Natural killer cell (primary cell): ENCODE results near the gene TAS2R40. TPM values are rescaled to one million over a fixed set of nuclear protein-coding genes. Genes with fewer than 3 reads are reported as not detected.
A peak's percentile ranks its signal among the peaks of the same experiment; 100 is the strongest.
"Not testable (repeated sequence)": the region's sequence is repeated elsewhere in the genome, so short reads cannot be mapped to it uniquely, and the experiment has no call there.

ENCODE experiments used
- ATAC-seq, 3 donors: fragments of 150-1000 bp in 2 of 3; fragments of 200-7000 bp in 1 of 3; cut with Tn5 transposase; 1 replicate in 1 of 3; 2 replicates in 2 of 3; pipeline ENCODE4 v1.10.0; 2021; ENCODE audit warnings: mild to moderate bottlenecking in 2 of 3, moderate library complexity in 2 of 3
- DNase-seq, 2 donors: peaks; one replicate each; pipeline versions ENCODE4 v3.0.0 to v3.0.0-alpha.2; 2013 to 2021; ENCODE audit warnings: mixed read lengths in 1 of 2
- H3K27ac ChIP-seq: one replicate; pipeline ENCODE4 v1.5.1; 2013; ENCODE audit warnings: mild to moderate bottlenecking, low read length
- H3K27me3 ChIP-seq: one replicate; pipeline ENCODE4 v1.6.1; 2013; ENCODE audit warnings: low read length; ENCODE audit not compliant: control insufficient read depth, insufficient read depth
- H3K36me3 ChIP-seq: one replicate; pipeline ENCODE4 v1.6.1; 2013; ENCODE audit warnings: low read length; ENCODE audit not compliant: control insufficient read depth, insufficient read depth
- H3K4me1 ChIP-seq: one replicate; pipeline ENCODE4 v1.6.1; 2013; ENCODE audit warnings: low read length; ENCODE audit not compliant: control insufficient read depth, insufficient read depth
- H3K4me3 ChIP-seq: one replicate; pipeline ENCODE4 v1.5.1; 2013; ENCODE audit warnings: low read length
- H3K9me3 ChIP-seq: one replicate; pipeline ENCODE4 v1.6.1; 2013; ENCODE audit warnings: low read length; ENCODE audit not compliant: control insufficient read depth, insufficient read depth
- H3K27ac Mint-ChIP-seq, 2 donors: one replicate each; pipeline ENCODE4 v1.8.0; 2022; ENCODE audit warnings: mild to moderate bottlenecking in 2 of 2, mixed read lengths in 2 of 2, moderate library complexity in 1 of 2
- H3K27me3 Mint-ChIP-seq, 2 donors: one replicate each; pipeline ENCODE4 v1.8.0; 2022; ENCODE audit warnings: low read depth in 2 of 2, mixed read lengths in 2 of 2
- H3K36me3 Mint-ChIP-seq: one replicate; pipeline ENCODE4 v1.8.0; 2022; ENCODE audit warnings: mixed read lengths
- H3K4me1 Mint-ChIP-seq, 2 donors: one replicate each; pipeline ENCODE4 v1.8.0; 2022; ENCODE audit warnings: mixed read lengths in 2 of 2
- H3K4me3 Mint-ChIP-seq: one replicate; pipeline ENCODE4 v1.8.0; 2022; ENCODE audit warnings: mild to moderate bottlenecking, moderate library complexity, mixed read lengths
- H3K9me3 Mint-ChIP-seq, 2 donors: one replicate each; pipeline ENCODE4 v1.8.0; 2022; ENCODE audit warnings: mixed read lengths in 2 of 2
- WGBS: methylation state at CpG from one replicate; pipeline ENCODE4 v1.1.7; 2013; ENCODE audit warnings: missing lambda C conversion rate; ENCODE audit not compliant: insufficient coverage; 5-methylcytosine and 5-hydroxymethylcytosine counted together
- intact Hi-C: fragments of 100-400 bp; cut with micrococcal nuclease; formaldehyde crosslinking; loops from one replicate; pipeline ENCODE4 v1.14.2; 2022
- total RNA-seq, 4 donors: library from RNA; stranded (reverse); fragments of 120-200 nt in 1 of 4; gene quantifications; one replicate each; pipeline versions ENCODE4 v1.2.3 to v1.2.4, GENCODE V29; 2013 to 2022
- TF ChIP-seq, protein P1 (sequence below): fragments of 200-600 bp; IDR thresholded peaks from one replicate; pipeline ENCODE4 v1.8.0; 2022; ENCODE audit warnings: antibody characterized with exemption

TAS2R40 gene
- total RNA-seq, 3 donors from 2014 or later (not counting 1 experiment from before 2014, with no cell fraction given): not detected

DNA sequence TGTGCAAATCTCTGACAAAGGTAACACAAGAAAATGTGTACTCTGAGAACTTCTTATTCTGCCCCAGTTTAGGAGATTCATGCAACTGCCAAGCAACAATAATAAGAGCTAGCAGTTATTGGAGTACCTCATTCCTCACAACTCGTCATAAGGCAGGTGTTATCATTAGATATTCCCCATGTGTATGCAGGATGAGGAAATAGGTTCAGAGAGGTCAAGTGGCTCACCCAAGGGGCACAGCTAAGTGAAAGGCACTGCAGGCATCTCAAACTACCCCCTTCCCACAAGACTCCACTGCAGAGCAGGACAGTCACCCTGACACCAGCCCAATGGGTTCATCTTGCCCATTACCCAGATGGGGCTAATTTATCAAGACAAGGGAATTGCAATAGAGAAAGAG is 40.1 kb downstream of the TAS2R40 start:
- intact Hi-C loops: no loop called here
- WGBS: 100% methylated on average over 1 of the region's 1 CpG
- Histone ChIP-seq H3K4me1 (peaks cover 18% of the 10 kb centered on the region), H3K36me3 (peaks cover 11% of the 10 kb centered on the region), H3K27me3 (no peaks in the 10 kb centered on the region), H3K4me3 (no peak overlapping the region), H3K27ac (no peak overlapping the region), H3K9me3 (no peaks in the 10 kb centered on the region)
- H3K9me3 Mint-ChIP-seq: no peaks in the 10 kb centered on the region
- DNase-seq: no peak
- no peaks in the 10 kb centered on the region for H3K36me3 Mint-ChIP-seq
- peak overlapping the region; percentile 74 for H3K4me3 Mint-ChIP-seq
- no peaks in the 10 kb centered on the region for H3K27me3 Mint-ChIP-seq
- TF ChIP-seq, protein P1, sequence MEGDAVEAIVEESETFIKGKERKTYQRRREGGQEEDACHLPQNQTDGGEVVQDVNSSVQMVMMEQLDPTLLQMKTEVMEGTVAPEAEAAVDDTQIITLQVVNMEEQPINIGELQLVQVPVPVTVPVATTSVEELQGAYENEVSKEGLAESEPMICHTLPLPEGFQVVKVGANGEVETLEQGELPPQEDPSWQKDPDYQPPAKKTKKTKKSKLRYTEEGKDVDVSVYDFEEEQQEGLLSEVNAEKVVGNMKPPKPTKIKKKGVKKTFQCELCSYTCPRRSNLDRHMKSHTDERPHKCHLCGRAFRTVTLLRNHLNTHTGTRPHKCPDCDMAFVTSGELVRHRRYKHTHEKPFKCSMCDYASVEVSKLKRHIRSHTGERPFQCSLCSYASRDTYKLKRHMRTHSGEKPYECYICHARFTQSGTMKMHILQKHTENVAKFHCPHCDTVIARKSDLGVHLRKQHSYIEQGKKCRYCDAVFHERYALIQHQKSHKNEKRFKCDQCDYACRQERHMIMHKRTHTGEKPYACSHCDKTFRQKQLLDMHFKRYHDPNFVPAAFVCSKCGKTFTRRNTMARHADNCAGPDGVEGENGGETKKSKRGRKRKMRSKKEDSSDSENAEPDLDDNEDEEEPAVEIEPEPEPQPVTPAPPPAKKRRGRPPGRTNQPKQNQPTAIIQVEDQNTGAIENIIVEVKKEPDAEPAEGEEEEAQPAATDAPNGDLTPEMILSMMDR: no peak
- peak overlapping the region; percentile 7 to 22 for H3K27ac Mint-ChIP-seq
- H3K4me1 Mint-ChIP-seq: peaks cover 29 to 34% of the 10 kb centered on the region in 2 donors
- ATAC-seq: no peak

DNA sequence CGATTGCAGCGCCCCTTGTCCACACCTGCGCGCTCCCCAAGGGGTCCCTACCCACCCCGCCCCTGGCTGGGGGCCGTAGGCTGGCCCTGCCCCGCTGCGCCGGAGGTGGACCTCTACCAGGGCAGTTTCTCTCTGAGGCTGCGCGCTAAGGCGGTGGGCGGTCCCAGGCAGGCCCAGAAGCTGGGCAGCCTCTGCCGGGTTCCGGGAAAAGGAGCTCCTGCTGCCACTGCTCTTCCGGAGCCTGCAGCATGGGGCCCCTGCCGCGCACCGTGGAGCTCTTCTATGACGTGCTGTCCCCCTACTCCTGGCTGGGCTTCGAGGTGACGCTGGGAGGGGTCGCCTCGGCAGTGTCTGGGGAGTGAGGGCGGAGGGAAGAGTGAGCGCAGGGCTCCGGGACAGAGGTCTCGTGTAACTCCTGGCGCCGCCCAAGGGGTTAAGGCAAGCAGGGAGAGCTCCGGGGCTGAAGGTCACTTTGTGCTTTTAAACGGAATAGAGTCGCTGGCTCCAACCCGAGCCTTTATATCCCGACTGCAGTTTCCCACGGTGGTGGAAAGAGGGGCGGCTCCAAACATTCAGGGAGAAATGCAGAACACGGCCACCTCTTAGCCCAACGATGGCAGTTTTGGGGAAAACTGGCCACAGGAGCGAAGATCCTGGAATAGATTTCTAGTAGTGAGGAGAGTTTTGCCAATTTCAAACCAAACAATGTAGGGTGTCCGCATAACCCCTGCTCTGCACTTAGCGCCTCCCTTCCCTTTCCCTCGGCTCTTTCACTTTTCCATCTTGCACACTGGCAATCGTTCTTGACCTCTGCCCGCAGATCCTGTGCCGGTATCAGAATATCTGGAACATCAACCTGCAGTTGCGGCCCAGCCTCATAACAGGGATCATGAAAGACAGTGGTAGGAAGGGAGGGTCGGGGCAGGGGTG is 41.7 kb downstream of the TAS2R40 start, which contains the start of gene GSTK1:
GSTK1 (plus strand) TSS at position 176 of the 930 bp plus-strand sequence; CDS start at position 249, 73 bp downstream.
- no peaks in the 10 kb centered on the region for H3K27me3 Mint-ChIP-seq
- no peaks in the 10 kb centered on the region for H3K9me3 Mint-ChIP-seq
- Histone ChIP-seq H3K4me3 (peak within 1 kb of the TSS; percentile 95), H3K36me3 (peaks cover 26% of the 10 kb centered on the region), H3K9me3 (no peaks in the 10 kb centered on the region), H3K4me1 (peaks cover 18% of the 10 kb centered on the region), H3K27ac (peak within 1 kb of the TSS; percentile 71), H3K27me3 (no peaks in the 10 kb centered on the region)
- WGBS: under 1% methylated on average over 47 of the region's 48 CpGs
- TF ChIP-seq, protein P1: no peak
- intact Hi-C loops: no loop called here
- ATAC-seq: peak; percentile 97 to 99 (median 98)
- no peaks in the 10 kb centered on the region for H3K36me3 Mint-ChIP-seq
- H3K4me3 Mint-ChIP-seq: peak within 1 kb of the TSS; percentile 95
- H3K4me1 Mint-ChIP-seq: peaks cover 29 to 34% of the 10 kb centered on the region in 2 donors
- DNase-seq: peak; percentile 64 to 85
- peak within 1 kb of the TSS; percentile 74 to 93 for H3K27ac Mint-ChIP-seq

DNA sequence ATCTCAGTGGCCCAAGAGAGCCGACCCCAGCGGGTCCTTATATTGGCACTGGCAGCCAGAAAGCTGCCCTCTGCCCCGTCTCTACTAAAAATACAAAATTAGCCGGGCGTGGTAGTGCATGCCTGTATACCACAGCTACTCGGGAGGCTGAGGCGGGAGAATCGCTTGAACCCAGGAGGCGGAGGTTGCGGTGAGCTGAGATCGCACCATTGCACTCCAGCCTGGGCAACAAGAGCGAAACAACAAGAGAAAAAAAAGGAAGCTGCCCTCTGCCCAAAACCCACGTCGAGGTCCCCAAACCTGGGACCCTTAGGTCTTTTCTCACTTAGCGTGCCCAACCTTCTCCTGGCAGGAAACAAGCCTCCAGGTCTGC is 42.3 kb downstream of the TAS2R40 start:
- Histone ChIP-seq H3K27ac (peak overlapping the region; percentile 71), H3K4me1 (peaks cover 18% of the 10 kb centered on the region), H3K36me3 (peaks cover 32% of the 10 kb centered on the region), H3K4me3 (peak overlapping the region; percentile 95)
- intact Hi-C loops, H3K36me3 Mint-ChIP-seq, ATAC-seq, DNase-seq, H3K9me3 ChIP-seq, H3K9me3 Mint-ChIP-seq, H3K27me3 ChIP-seq, H3K27me3 Mint-ChIP-seq: not testable (repeated sequence)
- WGBS: 52% methylated on average over 15 of the region's 15 CpGs
- peak overlapping the region; percentile 69 to 93 for H3K27ac Mint-ChIP-seq
- peaks cover 24 to 34% of the 10 kb centered on the region in 2 donors for H3K4me1 Mint-ChIP-seq
- peak overlapping the region; percentile 95 for H3K4me3 Mint-ChIP-seq

DNA sequence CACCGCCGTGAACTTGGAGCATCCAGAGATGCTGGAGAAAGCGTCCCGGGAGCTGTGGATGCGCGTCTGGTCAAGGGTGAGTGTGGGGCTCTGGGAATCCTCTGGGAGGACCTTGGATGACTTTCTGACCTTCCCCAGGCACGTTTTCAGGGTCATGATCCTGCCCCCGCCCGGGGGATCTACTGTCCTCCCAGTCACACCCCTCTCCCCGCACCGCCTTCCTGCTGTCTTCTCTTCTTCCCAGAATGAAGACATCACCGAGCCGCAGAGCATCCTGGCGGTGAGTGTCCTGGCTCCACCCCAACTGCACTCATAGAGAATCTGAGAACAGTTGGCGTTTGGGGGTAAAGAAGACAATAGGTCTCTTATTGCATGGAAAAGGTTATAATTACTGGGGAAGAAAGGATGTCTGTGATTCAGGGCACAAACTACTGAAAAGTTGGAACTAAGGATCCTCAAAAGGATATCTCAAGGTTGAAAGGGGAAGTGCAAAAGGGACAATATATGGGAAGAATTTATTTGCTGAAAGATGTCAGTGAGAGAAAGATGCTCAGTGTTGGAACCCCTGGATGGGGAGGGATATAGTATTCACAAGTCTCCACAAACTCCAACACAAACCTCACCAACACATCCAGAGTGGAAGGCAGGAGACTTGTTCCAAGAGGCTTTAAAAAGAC is 43.3 kb downstream of the TAS2R40 start:
- peak overlapping the region; percentile 69 to 93 for H3K27ac Mint-ChIP-seq
- DNase-seq (no peak), ATAC-seq (no peak)
- WGBS: 90% methylated on average over 15 of the region's 15 CpGs
- Histone ChIP-seq H3K9me3 (no peaks in the 10 kb centered on the region), H3K4me1 (peaks cover 18% of the 10 kb centered on the region), H3K36me3 (peaks cover 42% of the 10 kb centered on the region), H3K4me3 (no peak overlapping the region), H3K27ac (no peak overlapping the region), H3K27me3 (no peaks in the 10 kb centered on the region)
- TF ChIP-seq, protein P1: no peak
- peak overlapping the region; percentile 95 for H3K4me3 Mint-ChIP-seq
- H3K4me1 Mint-ChIP-seq: peaks cover 24 to 34% of the 10 kb centered on the region in 2 donors
- H3K9me3 Mint-ChIP-seq: no peaks in the 10 kb centered on the region
- H3K36me3 Mint-ChIP-seq: no peaks in the 10 kb centered on the region
- H3K27me3 Mint-ChIP-seq: no peaks in the 10 kb centered on the region
- intact Hi-C loops: no loop called here
